Upper lobe of left lung (tissue), 6 donors: ENCODE measurements around the gene MAP7D1. TPM values are rescaled to one million over a fixed set of nuclear protein-coding genes. Genes with fewer than 3 reads are reported as not detected.

Experiments used
- ATAC-seq, 2 donors: fragments of 200-7000 bp; cut with Tn5 transposase; one replicate each; pipeline ENCODE4 v1.9.1; 2022; ENCODE audit warnings: mild to moderate bottlenecking in 2 of 2, moderate library complexity in 2 of 2; ENCODE audit not compliant: low FRiP score in 2 of 2
- DNase-seq, 2 donors: peaks; one replicate each; pipeline ENCODE4 v3.0.0-alpha.2; 2019 to 2020
- H3K27ac ChIP-seq, 4 donors: fragments of 200-600 bp; sonication (generic); one replicate each; pipeline ENCODE4 v1.5.1; 2016 to 2019
- H3K27me3 ChIP-seq, 4 donors: fragments of 200-600 bp; sonication (generic); one replicate each; pipeline ENCODE4 v1.5.1; 2017 to 2019
- H3K36me3 ChIP-seq, 4 donors: fragments of 200-600 bp; sonication (generic); one replicate each; pipeline ENCODE4 v1.5.1; 2016 to 2019
- H3K4me1 ChIP-seq, 4 donors: fragments of 200-600 bp; sonication (generic); one replicate each; pipeline ENCODE4 v1.5.1; 2018 to 2019
- H3K4me3 ChIP-seq, 4 donors: fragments of 200-600 bp; sonication (generic); one replicate each; pipeline ENCODE4 v1.5.1; 2017 to 2019; ENCODE audit warnings: mild to moderate bottlenecking in 2 of 4, moderate library complexity in 1 of 4
- H3K9me3 ChIP-seq, 4 donors: fragments of 200-600 bp; sonication (generic); one replicate each; pipeline ENCODE4 v1.5.1; 2018 to 2019
- EP300 ChIP-seq, 4 donors: sonication (generic); formaldehyde crosslinking; IDR thresholded peaks; one replicate each; pipeline ENCODE4 v1.5.1; 2017; ENCODE audit warnings: antibody characterized with exemption in 4 of 4, control low read depth in 2 of 4
- POLR2A ChIP-seq, 4 donors: fragments of 450-650 bp; IDR thresholded peaks; one replicate each; pipeline ENCODE4 v1.5.1; 2016 to 2017; ENCODE audit warnings: antibody characterized with exemption in 4 of 4, mild to moderate bottlenecking in 2 of 4
- POLR2AphosphoS5 ChIP-seq, 2 donors: sonication (generic); formaldehyde crosslinking; IDR thresholded peaks; one replicate each; pipeline ENCODE4 v1.5.1; 2017; ENCODE audit warnings: antibody characterized with exemption in 2 of 2
- WGBS, 2 donors: methylation state at CpG; one replicate each; pipeline ENCODE4 v1.1.5; 2017 to 2018; 5-methylcytosine and 5-hydroxymethylcytosine counted together
- total RNA-seq, 6 donors: library from RNA; depleted of rRNA in 4 of 6; stranded (reverse); fragments of >200 nt in 4 of 6; gene quantifications; one replicate each; pipeline versions ENCODE4 v1.1.0 to v1.2.1, GENCODE V29; 2016 to 2021
- TF ChIP-seq, protein P1 (sequence below), 6 experiments: fragments of 450-650 bp in 4 of 6; fragments of 200-600 bp in 2 of 6; sonication (generic) in 2 of 6; IDR thresholded peaks; one replicate each; pipeline ENCODE4 v1.5.1; 2016 to 2019; ENCODE audit warnings: antibody characterized with exemption in 6 of 6
- donor health status: DM: no; HTN: no; CAD: no; lungs with moderate emphysema.
- donor health status: DM: no; HTN: yes; CAD: no; lungs with severe emphysema.

MAP7D1 gene
- total RNA-seq, 6 donors from 2014 or later, result 129 to 290 (median 153) TPM

DNA sequence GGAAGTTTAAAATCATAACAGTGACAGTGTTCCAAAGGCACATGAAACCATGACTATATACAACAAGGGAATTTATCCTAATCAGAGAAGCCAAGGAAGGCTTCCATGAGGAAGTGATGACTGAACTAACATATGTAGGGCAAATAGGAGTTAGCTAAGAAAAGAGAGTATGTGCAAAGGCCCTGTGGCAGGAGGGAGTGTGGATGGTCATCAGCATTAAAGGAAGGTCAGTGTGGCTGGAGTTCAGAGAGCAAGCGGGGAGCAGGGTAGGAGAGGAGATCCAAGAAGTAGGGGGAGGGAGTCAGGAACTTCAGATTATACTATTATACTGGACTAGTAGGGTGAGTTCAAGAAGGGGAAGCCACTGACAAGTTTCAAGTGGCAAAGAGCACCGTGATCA lies 8.4 kb downstream of the MAP7D1 start:
- no peaks in the 10 kb centered on the region for H3K9me3 ChIP-seq
- TF ChIP-seq, protein P1, sequence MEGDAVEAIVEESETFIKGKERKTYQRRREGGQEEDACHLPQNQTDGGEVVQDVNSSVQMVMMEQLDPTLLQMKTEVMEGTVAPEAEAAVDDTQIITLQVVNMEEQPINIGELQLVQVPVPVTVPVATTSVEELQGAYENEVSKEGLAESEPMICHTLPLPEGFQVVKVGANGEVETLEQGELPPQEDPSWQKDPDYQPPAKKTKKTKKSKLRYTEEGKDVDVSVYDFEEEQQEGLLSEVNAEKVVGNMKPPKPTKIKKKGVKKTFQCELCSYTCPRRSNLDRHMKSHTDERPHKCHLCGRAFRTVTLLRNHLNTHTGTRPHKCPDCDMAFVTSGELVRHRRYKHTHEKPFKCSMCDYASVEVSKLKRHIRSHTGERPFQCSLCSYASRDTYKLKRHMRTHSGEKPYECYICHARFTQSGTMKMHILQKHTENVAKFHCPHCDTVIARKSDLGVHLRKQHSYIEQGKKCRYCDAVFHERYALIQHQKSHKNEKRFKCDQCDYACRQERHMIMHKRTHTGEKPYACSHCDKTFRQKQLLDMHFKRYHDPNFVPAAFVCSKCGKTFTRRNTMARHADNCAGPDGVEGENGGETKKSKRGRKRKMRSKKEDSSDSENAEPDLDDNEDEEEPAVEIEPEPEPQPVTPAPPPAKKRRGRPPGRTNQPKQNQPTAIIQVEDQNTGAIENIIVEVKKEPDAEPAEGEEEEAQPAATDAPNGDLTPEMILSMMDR (IDR thresholded peaks at IDR 0.05), result no peak
- TF ChIP-seq POLR2AphosphoS5 (IDR thresholded peaks at IDR 0.05), result no peak
- TF ChIP-seq EP300 (IDR thresholded peaks at IDR 0.05), result no peak
- no peak for TF ChIP-seq POLR2A (IDR thresholded peaks at IDR 0.05)
- ATAC-seq, result no peak
- peaks cover 52 to 91% (median 64%) of the 10 kb centered on the region in 4 donors for H3K4me1 ChIP-seq
- WGBS, 2 donors, result 83% methylated on average over 2 of the region's 2 CpGs
- DNase-seq, result no peak
- H3K27ac ChIP-seq, result peak overlapping the region; percentile 53 to 100 (median 70)
- H3K27me3 ChIP-seq, result no peaks in the 10 kb centered on the region
- no peak overlapping the region for H3K4me3 ChIP-seq
- peaks cover 0 to 20% (median 8%) of the 10 kb centered on the region in 4 donors for H3K36me3 ChIP-seq

DNA sequence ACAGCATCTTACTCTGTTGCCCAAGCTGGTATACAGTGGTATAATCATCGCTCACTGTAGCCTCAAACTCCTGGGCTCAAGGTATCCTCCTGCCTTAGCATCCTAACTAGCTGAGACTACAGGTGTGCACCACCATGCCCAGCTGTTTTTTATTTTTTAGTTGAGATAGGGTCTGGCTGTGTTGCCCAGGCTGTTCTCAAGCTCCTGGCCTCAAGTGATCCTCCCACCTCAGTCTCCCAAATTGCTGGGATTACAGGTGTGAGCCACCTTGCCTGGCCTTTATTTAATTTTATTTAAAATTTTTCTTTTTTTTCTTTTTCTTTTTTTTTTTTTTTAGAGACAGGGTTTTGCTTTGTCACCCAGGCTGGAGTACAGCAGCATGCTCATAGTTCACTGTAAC lies 9.2 kb downstream of the MAP7D1 start:
- no peak for ATAC-seq
- Histone ChIP-seq H3K4me1 (peaks cover 44 to 86% (median 58%) of the 10 kb centered on the region in 4 donors), H3K27me3 (no peaks in the 10 kb centered on the region), H3K27ac (peak overlapping the region in 1 of 4 donors; percentile 19), H3K4me3 (no peak overlapping the region), H3K36me3 (peaks cover 0 to 28% (median 8%) of the 10 kb centered on the region in 4 donors), H3K9me3 (no peaks in the 10 kb centered on the region)
- DNase-seq, result no peak
- TF ChIP-seq EP300 (IDR thresholded peaks at IDR 0.05), result no peak
- TF ChIP-seq POLR2A (IDR thresholded peaks at IDR 0.05), result no peak
- TF ChIP-seq POLR2AphosphoS5 (IDR thresholded peaks at IDR 0.05), result no peak
- TF ChIP-seq, protein P1 (IDR thresholded peaks at IDR 0.05), result no peak
- 92 to 100% methylated on average over 1 of the region's 1 CpG for WGBS, 2 donors

DNA sequence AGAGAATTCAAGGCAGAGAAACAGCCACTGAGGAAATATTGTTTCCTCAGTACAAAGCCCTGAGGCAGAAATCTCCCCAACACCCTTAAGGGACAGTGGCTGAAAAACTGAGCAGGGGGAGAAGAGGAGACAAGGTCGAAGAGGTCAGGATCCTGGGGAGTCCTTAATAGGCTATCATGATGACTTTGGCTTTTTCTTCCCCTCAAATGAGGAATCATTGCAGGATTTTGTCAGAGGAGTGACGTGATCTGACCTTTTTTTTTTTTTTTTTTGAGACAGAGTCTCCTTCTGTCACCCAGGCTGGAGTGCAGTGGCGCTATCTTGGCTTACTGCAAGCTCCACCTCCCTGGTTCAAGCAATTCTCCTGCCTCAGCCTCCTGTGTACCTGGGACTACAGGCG lies 10.2 kb downstream of the MAP7D1 start:
- Histone ChIP-seq H3K9me3 (no peaks in the 10 kb centered on the region), H3K36me3 (peaks cover 2 to 37% (median 13%) of the 10 kb centered on the region in 4 donors), H3K4me1 (peaks cover 34 to 76% (median 50%) of the 10 kb centered on the region in 4 donors), H3K4me3 (no peak overlapping the region), H3K27ac (peak overlapping the region in 1 of 4 donors; percentile 49), H3K27me3 (no peaks in the 10 kb centered on the region)
- WGBS, 2 donors, result 64 to 66% methylated on average over 4 of the region's 4 CpGs
- DNase-seq (no peak), ATAC-seq (no peak)
- TF ChIP-seq POLR2A (IDR thresholded peaks at IDR 0.05) (no peak), POLR2AphosphoS5 (IDR thresholded peaks at IDR 0.05) (no peak), EP300 (IDR thresholded peaks at IDR 0.05) (no peak)
- TF ChIP-seq, protein P1 (IDR thresholded peaks at IDR 0.05), result no peak

DNA sequence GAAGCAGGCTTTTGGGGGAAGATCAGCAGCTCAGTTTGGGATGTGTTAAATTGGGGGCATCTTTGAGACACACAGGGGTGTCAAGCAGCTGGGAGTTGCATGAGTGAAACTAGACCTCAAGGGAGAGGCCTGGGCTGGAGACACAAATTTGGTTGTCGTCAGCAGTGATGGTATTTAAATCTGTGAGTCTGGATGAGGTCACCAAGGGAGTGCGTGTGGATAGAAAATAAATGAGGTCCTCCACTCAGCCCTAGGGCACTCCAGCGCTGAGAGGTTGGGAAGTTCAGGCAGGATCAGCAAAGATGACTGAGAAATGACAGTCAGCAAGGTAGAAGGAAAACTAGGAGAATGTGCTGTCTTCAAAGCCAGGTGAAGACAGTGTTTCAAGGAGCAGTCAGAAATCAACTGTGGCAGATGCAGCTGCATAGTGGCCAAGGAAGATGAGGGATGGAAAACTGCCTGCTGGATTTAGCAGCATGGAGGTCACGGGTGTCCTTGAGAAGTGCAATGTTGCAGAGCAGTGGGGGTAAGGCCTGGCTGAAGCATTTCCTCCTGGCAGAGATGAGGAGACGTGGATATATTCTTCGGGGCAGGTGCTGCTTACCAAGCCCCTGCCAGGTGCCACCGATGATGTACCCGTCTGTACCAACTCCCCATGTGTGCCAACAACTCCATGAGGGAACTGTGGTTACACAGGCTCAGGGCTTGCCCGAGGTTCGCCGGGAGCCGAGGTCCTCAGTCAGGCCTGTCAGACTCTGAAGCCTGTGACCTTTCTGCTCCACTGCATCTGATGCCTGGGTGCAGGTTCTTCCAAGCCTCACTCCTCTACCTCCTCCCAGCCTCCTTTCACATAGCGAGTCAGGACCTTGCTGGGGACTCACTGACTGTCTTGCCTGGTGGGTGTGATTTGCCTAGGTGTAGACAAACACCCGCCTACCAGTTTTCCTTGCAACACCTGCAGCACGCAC lies 11.3 kb downstream of the MAP7D1 start:
- no peak for TF ChIP-seq POLR2A (IDR thresholded peaks at IDR 0.05)
- no peaks in the 10 kb centered on the region for H3K9me3 ChIP-seq
- H3K27me3 ChIP-seq, result no peaks in the 10 kb centered on the region
- peaks cover 23 to 65% (median 39%) of the 10 kb centered on the region in 4 donors for H3K4me1 ChIP-seq
- WGBS, 2 donors, result 82 to 90% methylated on average over 14 to 15 of the region's 15 CpGs
- H3K27ac ChIP-seq, result peak overlapping the region in 1 of 4 donors; percentile 1
- no peak overlapping the region for H3K4me3 ChIP-seq
- no peak for DNase-seq
- peaks cover 10 to 48% (median 24%) of the 10 kb centered on the region in 4 donors for H3K36me3 ChIP-seq
- ATAC-seq, result peak in 1 of 2 donors; percentile 15

DNA sequence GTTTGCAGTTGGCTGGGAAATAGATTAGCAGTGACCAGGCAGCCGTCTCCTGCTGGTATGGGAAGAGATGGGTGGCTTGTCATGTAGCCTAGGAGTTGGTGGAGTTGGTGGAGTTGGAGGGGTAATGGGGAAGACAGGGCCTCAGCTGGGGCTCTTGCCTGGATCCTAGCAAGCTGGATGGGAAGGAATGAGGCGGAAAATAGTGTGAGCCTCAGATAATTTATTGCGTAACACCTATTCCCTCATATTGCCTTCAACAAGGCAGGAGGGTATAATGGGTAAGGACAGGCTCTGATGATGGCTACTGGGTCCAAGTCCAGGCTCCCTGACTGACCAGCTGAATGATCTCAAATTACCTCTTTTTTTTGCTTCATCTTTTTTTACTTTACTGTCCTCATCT lies 12.6 kb downstream of the MAP7D1 start:
- H3K36me3 ChIP-seq, result peaks cover 20 to 61% (median 37%) of the 10 kb centered on the region in 4 donors
- H3K27me3 ChIP-seq, result no peaks in the 10 kb centered on the region
- H3K4me3 ChIP-seq, result no peak overlapping the region
- no peaks in the 10 kb centered on the region for H3K9me3 ChIP-seq
- ATAC-seq (no peak), DNase-seq (no peak)
- H3K27ac ChIP-seq, result no peak overlapping the region
- TF ChIP-seq POLR2AphosphoS5 (IDR thresholded peaks at IDR 0.05) (no peak), POLR2A (IDR thresholded peaks at IDR 0.05) (no peak), EP300 (IDR thresholded peaks at IDR 0.05) (no peak)
- TF ChIP-seq, protein P1 (IDR thresholded peaks at IDR 0.05), result no peak
- WGBS, 2 donors, result 83 to 91% methylated on average over 3 of the region's 3 CpGs
- peaks cover 10 to 52% (median 26%) of the 10 kb centered on the region in 4 donors for H3K4me1 ChIP-seq
